Measurements from ENCODE around the gene CAMKK1.

CAMKK1 gene

GRCh38 chr17:3928406-3928805 lies 35.6 kb upstream of the CAMKK1 start:
- no peak for TF ChIP-seq CTCF (IDR thresholded peaks at IDR 0.05)

- TF ChIP-seq CTCF (IDR thresholded peaks at IDR 0.05) = no peak
Measured at GRCh38 chr17:3927628-3928340, 34.9 kb upstream of the CAMKK1 start.

GRCh38 chr17:3926860-3927627 lies 34.2 kb upstream of the CAMKK1 start:
- no peak for TF ChIP-seq CTCF (IDR thresholded peaks at IDR 0.05)

GRCh38 chr17:3925684-3926485 lies 33.0 kb upstream of the CAMKK1 start:
- TF ChIP-seq CTCF (IDR thresholded peaks at IDR 0.05) = no peak

GRCh38 chr17:3924512-3925350 lies 31.9 kb upstream of the CAMKK1 start:
- TF ChIP-seq CTCF (IDR thresholded peaks at IDR 0.05) = no peak

- TF ChIP-seq CTCF (IDR thresholded peaks at IDR 0.05) = no peak
Measured at GRCh38 chr17:3923466-3924190, 30.8 kb upstream of the CAMKK1 start.
